GM12878 (cell line): ENCODE data around the gene SETBP1. TPM values are rescaled to one million over a fixed set of nuclear protein-coding genes. Genes with fewer than 3 reads are reported as not detected.

Experiments
- BACH1 ChIP-seq: fragments of 450-650 bp; IDR thresholded peaks from 2 replicates; pipeline ENCODE4 v1.6.1; 2017; ENCODE audit warnings: mild to moderate bottlenecking, borderline replicate concordance
- BCL11A ChIP-seq: IDR thresholded peaks from 2 replicates; pipeline ENCODE4 v1.6.1; 2011; ENCODE audit warnings: low read depth, low read length
- HDAC2 ChIP-seq: fragments of 200-600 bp; sonication (generic); IDR thresholded peaks from 2 replicates; pipeline ENCODE4 v1.6.1; 2017
- POLR2AphosphoS5 ChIP-seq: IDR thresholded peaks from 2 replicates; pipeline ENCODE4 v1.6.1; 2011; ENCODE audit warnings: mild to moderate bottlenecking, low read length, inconsistent platforms
- ZNF592 ChIP-seq: fragments of 450-650 bp; IDR thresholded peaks from 2 replicates; pipeline ENCODE4 v1.6.1; 2017; ENCODE audit warnings: mild to moderate bottlenecking, moderate library complexity
- polyA plus RNA-seq, 11 experiments: library from polyadenylated mRNA; depleted of rRNA in 4 of 11; unstranded in 6 of 11; stranded (reverse) in 5 of 11; fragments of >200 nt; fragmentation: Nextera tagmentation in 4 of 11; fragmentation: Illumina TruSeq in 1 of 11; extraction: Ambion mirVana in 4 of 11; extraction: Trizol in 1 of 11; gene quantifications; 1 replicate in 1 of 11; 2 replicates in 10 of 11; pipeline versions ENCODE4 v1.2.1 to v1.2.3, GENCODE V29; 2011 to 2016; ENCODE audit warnings: inconsistent platforms in 2 of 11, missing spikeins in 2 of 11, low read depth in 1 of 11
- total RNA-seq, 4 experiments: library from RNA; depleted of rRNA in 3 of 4; stranded (reverse); fragments of >200 nt in 3 of 4; fragmentation: Illumina TruSeq in 1 of 4; extraction: Trizol in 1 of 4; gene quantifications; 2 replicates each; pipeline versions ENCODE4 v1.2.1 to v1.2.3, GENCODE V29; 2013 to 2021
- TF ChIP-seq, protein P1 (sequence below): fragments of 450-650 bp; IDR thresholded peaks from 2 replicates; pipeline ENCODE4 v1.6.1; 2017; ENCODE audit warnings: mild to moderate bottlenecking, low read depth, inconsistent platforms; ENCODE audit not compliant: poor library complexity, severe bottlenecking

The SETBP1 gene
- total and polyA plus RNA-seq, 10 of the 15 experiments (the other 5 are each of a cell fraction or from before 2014, with no cell fraction given): 0.99 to 29.7 (median 8.3) TPM

GRCh38 chr18:44857744-44858491 lies 177.2 kb downstream of the SETBP1 start (continued):
- no peak for TF ChIP-seq ZNF592
- no peak for TF ChIP-seq BACH1
- no peak for TF ChIP-seq HDAC2
- TF ChIP-seq POLR2AphosphoS5: no peak
- TF ChIP-seq, protein P1, sequence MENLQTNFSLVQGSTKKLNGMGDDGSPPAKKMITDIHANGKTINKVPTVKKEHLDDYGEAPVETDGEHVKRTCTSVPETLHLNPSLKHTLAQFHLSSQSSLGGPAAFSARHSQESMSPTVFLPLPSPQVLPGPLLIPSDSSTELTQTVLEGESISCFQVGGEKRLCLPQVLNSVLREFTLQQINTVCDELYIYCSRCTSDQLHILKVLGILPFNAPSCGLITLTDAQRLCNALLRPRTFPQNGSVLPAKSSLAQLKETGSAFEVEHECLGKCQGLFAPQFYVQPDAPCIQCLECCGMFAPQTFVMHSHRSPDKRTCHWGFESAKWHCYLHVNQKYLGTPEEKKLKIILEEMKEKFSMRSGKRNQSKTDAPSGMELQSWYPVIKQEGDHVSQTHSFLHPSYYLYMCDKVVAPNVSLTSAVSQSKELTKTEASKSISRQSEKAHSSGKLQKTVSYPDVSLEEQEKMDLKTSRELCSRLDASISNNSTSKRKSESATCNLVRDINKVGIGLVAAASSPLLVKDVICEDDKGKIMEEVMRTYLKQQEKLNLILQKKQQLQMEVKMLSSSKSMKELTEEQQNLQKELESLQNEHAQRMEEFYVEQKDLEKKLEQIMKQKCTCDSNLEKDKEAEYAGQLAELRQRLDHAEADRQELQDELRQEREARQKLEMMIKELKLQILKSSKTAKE: no peak
- no peak for TF ChIP-seq BCL11A
